Pulmonary artery endothelial cell (primary cell): ENCODE results near the gene UPF2. TPM values are rescaled to one million over a fixed set of nuclear protein-coding genes. Genes with fewer than 3 reads are reported as not detected.
"Not testable (repeated sequence)": the region's sequence is repeated elsewhere in the genome, so short reads cannot be mapped to it uniquely, and the experiment has no call there.

ENCODE experiments used
- DNase-seq: peaks from one replicate; pipeline ENCODE4 v3.0.0-alpha.2; 2011; ENCODE audit warnings: low read depth, low spot score
- total RNA-seq: library from RNA; depleted of rRNA; stranded (reverse); fragments of >200 nt; gene quantifications from 2 replicates; pipeline ENCODE4 v1.2.3, GENCODE V29; 2014

UPF2 gene
- total RNA-seq, 1 donor from 2014 or later, result 15.7 TPM

DNA sequence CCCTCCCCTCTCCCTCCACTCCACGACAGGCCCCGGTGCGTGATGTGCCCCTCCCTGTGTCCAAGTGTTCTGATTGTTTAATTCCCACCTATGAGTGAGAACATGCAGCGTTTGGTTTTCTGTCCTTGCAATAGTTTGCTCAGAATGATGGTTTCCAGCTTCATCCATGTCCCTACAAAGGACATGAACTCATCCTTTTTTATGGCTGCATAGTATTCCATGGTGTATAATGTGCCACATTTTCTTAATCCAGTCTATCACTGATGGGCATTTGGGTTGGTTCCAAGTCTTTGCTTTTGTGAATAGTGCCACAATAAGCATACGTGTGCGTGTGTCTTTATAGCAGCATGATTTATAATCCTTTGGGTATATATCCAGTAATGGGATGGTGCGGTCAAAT lies 70.1 kb downstream of the UPF2 start:
- DNase-seq, result not testable (repeated sequence)

DNA sequence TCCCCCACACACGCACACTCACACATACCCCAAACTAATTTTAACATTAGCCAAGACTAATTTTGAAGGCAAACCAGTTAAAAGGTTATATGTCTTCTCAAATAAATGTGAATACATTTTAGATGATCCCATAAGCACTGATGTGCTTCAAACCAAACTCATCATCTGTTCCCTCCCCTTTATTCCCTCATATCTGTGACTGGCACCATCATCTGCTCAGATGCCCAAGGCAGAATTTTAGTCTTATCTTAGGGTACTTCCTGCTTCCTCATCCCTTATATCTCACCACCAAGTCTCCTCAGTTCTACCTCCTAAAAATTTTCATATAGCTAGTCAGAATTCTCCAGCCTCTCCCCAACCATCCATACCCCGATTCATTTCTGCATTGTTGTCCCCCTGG lies 80.4 kb downstream of the UPF2 start:
- no peak for DNase-seq

DNA sequence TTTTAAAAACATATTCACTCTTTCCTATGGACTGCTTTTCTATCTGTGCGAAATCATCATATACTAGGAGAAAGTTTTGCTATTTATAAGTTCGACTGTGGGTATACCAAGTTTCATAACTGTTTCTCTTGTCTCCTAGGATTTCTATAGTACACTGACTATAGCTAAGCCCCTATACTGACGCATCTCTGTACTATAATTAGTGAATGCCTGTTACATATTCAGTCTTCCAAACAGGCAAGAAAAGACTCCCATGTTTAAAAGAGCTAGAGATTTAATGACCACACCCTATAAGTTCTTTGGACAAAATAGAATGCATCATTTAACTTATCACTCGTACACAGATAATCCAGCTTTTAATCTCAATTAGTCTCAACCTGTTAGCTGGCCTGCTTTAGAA lies 80.8 kb downstream of the UPF2 start:
- no peak for DNase-seq

DNA sequence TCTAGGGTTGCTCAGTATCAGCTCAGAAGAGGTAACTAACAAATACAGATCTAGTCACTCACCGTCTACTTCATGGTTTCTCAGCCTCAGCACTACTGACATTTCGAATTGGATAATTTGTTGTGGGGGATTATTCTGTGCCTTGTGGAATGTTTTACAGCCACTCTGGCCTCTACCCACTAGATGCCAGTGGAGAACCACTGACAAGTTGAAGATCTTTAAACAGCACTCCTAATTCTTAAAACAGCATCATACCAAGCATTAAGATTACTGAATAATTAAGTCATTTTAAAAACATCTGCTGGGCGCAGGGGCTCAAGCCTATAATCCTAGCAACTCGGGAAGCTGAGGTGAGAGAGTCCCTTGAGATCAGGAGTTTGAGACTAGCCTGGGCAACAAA lies 82.6 kb downstream of the UPF2 start:
- DNase-seq, result no peak

DNA sequence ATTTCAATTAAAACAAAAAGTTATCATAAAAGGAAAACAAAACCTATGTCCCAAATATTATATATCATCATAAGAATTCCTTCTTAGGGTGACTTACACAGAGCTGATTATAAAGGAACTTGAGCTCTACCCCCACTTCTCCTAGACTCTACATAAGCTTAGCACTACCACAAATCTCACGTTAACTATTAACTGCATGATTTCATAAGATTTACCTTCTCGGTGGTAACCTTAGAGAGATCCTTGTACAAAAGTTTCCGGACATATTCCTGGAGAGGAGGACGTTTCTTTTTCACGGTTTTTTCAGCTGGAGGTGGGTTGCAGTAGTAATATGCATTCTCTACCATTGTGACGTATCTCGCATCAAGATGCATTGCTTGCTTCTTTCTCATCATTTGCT lies 83.7 kb downstream of the UPF2 start:
- no peak for DNase-seq

DNA sequence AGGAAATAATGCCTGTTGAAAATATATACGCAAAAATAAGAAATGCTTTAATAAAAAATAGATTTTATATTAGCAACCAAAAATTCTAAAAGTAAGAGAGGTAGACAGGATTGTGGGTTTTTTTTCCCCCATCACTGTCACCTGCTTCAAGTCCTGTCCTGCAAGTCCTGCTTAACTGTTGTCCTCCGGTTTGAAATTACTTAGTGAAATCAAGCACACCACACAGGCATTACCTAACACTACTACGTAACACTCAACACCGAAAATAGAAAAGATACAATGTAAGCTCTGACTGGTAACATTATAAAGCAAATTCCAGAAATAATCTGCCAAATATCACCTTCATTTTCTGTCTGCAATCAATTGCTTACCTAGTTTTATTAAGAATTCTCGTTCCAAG lies 90.9 kb downstream of the UPF2 start:
- no peak for DNase-seq

DNA sequence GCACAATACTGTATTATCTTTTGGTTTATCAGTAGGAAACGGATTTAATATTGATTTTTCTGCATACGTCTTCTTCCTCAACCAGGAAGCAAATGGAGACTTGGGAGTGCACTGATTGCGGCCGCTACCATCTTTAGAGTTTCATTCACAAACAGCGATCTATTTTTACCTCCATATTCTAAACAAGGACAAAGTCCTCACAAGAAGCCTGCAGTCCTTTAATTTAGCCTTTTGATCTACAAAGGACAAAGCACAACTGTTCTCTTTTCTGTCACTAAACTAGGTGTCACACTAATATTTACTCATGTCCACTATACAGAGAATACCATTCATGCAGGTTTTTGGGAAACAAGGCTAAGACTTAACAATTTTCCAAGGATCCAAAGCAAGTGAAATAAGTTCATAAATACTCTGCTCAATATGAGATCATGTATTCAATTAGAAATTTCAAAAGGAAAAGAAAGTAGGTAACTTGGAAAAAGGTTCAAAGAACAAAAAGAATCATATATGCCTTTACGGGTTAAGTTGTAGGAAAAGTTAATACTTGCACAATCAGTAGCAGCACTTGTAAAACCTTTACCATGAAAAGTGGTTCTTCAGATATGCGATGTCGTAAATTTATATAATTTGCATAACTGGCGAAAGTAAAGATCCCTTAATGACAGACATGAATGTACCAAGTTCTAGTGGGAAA lies 92.1 kb downstream of the UPF2 start:
- DNase-seq, result no peak

DNA sequence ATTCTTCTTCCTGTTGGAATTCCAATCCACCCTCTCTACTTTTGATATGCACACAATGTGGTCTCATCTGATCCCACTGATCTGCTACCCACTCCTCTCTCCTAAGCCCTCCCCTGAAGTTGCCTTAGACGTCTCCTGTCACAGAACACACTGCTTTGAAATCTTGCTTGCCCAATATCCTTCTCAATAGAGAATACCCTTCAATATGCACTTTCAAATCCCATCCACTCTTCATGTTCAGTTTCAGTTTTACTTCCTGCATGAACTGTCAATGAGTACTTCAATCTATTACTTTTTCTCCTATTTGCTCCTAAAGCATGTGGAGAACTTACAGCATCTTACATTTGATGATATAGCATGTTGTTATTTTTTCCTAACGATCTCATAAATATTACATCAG lies 93.5 kb downstream of the UPF2 start:
- DNase-seq, result no peak

DNA sequence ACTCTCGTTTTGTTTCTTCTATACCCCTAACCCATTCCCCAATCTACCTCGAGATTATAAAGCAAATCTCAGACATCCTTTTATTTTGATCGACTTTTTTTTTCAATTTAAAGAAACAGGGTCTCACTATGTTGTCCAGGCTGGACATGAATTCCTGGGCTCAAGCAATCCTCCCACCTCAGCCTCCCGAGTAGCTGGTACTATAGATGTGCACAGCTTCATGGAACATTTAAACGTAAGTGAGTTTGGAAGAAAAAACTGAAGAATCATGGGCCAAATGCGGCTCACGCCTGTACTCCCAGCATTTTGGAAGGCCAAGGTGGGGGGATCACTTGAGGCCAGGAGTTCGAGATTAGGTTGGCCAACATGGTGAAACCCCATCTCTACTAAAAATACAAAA lies 96.0 kb downstream of the UPF2 start:
- DNase-seq, result no peak

DNA sequence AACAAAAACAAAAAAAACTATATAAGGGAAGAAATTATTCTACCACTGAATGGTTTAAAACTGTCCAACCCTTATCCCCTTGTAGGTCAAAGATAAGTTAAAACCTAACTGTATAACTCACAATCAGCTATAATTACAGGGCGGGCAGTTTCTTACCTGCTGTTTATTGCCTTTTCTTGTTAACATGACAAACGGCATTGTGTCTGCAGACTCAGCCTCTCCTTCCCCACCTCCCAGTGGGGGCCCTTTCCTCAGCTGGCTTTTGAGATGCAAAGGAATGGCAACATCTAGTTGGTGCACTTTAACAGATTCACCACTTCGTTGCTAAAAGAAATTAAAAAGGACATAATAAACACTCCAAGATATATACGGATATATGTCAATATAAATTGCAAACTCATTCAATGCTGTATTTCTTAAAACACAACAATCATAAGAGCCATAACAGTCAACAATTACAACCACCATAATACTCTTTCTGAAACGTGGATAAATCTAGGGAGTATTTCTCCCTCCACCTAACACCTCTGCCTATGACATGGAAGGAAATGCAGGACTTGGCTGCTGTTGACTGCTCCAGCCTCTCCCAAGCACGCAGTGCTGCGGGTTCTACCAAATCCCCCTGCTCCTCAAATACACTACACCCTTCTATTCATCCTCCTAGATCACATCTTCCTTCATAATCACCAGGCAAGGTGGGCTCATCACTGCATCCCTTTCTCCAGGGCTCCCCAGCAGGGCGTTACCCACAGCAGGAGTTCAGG lies 106.0 kb downstream of the UPF2 start:
- no peak for DNase-seq

DNA sequence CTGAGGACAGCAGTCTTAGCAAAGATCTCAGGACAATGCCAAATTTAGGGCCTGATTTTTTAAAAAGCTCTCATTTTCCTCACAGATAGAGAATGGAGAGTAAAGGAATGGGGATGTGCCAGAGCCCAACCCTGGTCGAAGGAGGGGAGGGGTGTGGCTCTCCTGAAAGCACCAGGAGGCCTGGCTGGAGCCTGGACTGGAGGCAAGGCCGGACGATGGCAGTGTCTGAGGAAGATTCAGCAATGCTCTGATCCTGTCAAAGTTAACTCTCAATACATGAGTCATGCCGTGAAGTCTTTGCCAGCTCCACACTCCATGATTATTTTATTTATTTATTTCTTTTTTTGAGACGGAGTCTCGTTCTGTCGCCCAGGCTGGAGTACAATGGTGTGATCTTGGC lies 108.3 kb downstream of the UPF2 start:
- DNase-seq, result no peak

DNA sequence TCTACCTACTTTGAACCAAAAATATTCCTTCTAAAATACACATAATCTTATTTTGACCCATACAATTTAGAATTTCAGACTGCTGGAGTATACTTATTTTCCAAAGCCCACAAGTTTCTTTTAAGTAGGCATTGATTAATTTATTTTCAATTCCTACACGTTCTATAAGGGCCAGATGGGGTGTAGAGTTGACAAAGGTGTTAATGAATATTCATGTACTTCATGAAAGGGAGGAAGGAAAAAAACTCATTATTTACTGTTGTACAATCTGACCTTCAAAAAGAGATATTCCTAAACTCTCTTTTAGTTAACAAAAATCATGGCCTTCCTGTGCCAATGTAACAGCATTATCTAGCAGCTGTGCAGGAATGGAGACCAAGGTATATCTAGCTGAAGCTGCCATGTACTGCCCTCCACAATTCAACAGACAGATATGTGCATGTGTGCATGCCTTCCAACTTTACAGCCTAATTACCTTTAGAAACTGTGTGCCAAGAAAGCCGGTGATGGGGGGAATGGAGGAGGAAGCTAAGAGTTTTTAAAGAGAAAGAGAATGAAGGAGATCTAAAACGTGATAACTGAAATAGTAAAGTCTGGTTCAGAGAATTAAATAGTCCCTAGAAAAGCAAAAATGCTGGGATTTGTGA lies 108.9 kb downstream of the UPF2 start:
- DNase-seq, result no peak

DNA sequence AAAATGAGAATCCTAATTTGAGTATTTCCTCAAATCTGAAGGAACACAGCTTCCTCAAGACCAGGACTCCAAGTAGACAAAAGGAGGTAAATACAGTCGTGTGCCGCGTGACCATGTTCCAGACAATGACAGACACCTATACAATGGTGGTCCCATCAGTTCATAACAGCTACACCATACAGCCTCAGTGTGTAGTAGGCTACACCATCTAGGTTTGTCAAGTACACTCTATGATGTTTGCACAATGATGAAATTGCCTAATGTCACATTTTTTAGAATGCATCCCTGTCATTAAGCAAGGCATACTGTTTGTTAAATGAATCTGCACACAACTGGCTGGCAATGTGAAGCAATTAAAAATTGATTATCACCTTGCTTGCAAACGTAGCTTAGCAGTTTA lies 111.6 kb downstream of the UPF2 start:
- no peak for DNase-seq

DNA sequence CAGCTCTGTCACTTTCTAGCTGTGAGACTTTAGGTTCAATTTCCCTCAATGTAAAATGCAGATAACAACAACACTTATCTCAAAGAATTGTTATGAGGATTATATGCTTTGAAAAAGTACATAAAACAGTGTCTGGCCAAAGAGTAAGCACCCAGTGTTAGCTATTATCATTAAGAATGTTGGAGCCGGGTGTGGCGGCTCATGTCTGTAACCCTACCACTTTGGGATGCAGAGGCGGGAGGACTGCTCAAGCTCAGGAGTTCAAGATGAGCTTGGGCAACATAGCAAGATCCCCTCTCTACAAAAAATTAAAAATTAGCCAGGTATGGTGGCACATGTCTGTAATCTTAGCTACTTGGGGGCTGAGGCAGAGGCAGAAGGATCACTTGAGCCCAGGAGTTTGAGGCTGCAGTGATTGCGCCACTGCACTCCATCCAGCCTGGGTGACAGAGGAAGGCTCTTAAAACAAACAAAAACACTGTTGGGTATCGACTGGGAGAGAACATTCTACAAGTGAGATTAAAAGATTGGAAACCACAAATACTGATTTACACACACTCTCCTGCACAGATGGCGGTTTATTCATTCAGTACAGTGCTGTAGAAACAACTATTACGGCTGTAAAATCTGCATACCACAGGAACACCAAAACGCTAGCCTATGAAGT lies 112.2 kb downstream of the UPF2 start:
- no peak for DNase-seq

DNA sequence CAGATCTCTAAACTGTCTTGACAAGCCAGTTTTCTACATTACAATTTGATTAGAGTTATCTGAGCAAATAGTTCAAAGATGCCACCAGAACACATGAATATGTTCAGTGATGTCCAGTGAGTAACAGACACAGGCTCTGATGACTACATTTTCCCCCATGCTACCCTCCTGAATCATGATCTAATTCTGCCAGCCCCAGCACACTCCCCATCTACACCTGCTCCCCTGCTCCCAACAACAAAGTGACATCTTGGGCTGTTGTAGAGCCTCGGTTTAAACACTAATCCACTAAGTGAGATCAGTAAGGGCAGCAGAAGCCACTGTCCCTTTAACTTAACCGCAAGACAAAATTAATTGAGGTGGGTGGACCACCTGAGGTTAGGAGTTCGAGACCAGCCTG lies 114.9 kb downstream of the UPF2 start:
- no peak for DNase-seq

DNA sequence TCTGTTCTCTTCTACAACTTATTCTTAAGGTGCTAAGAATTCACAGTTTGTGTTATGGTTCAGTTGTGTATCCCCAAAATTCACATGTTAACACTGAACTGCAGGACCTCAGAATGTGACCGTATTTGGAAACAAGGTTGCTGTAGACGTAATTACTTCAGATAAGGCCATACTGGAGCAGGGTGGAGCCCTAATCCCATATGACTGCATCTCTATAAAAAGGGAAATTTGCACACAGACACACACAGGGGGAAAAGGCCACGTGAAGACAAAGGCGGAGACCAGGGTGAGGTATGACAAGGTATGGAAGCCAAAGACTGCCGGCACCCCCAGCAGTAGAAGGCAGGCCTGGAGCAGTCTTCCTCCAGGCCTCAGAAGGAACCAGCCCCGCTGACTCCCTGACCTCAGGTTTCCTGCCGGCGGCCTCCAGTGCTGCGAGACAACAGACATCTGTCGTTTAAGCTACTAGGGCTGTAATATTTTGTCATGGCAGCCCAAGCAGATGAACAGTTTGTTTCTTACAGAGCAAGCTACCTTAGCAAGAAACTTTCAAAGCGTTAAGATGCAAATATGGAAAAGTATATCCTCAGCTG lies 120.7 kb downstream of the UPF2 start:
- DNase-seq, result no peak

DNA sequence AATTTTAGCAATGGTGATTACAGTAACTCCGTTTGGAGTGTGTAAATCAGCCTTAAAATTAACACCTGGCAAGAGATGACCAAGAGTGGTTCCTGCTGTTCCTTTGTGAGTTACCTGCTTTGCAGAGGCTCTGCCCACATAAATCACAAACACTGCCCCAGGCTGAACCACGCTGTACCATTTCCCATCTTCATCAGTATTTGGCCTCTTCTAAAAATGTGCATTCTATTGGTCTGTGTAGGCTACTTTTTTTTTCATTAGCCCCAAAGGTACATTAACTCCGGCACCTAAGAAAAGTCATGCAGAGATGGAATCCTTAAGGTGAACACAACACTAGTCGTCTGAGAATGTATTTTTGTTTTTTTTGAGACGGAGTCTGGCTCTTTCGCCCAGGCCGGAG lies 123.3 kb downstream of the UPF2 start:
- no peak for DNase-seq

DNA sequence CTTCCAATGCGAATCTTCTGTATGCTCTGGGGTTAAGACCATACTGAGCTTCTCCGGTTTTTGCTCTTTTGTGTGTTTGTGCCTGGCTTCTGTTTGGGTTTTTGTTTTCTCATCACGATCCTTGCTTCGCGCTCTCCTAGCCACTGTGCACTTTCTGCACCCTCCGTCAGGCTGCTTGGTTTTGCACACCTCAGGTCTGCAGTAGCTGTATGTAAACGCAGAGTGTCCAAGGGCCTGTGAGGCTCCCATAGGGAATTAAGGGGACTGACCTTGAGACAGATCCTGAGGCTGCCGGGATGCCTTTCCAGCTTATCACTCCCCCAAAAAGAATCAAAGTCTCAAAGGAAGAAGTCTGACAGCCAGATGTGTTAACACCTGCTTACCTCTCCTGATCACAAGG lies 124.2 kb downstream of the UPF2 start:
- no peak for DNase-seq

DNA sequence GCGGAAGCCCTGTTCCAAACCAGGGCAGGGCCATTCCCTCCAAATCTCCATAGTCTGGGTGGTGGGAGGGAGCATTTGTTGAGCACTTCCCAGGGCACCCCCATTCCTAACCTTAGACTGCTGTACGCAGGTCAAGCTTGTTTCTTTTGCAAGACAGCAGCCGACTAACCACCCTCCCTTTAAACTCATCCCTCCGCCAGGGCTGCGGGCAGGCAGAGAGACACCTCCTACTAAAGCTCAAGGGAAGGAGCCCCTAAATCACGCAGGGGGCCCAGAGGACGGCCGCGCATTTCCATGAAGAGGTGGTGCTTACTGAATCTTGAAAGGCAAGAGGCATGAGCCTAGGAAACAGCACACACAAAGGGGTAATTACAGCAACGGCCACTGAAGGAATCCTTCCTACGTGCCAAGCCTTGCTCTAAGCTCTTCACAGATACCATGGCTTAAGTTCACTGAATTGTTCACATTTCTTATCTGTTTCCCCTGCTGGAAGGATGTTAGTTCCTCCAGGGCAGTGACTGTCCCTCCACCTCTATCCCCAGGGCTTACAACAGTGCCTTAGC lies 129.4 kb downstream of the UPF2 start:
- DNase-seq, result no peak

DNA sequence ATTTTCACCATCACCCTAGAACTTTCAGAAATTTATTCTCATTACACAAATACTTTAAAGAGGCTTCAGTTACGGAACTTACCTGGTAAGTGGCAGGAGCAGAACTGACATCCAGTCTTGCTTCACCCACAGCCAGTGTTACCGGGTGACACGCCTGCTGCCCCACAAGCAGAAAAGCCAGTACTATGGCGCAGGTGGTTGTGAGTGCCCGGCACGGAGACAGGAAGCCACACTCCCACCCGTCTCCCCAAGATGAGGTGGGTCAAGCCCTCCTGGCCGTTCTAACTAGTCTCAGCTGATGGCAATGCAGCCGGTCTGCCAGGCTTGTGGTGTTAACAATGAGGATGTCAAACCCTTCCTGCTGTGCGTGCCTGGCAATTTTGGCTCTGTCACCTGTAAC lies 132.5 kb downstream of the UPF2 start:
- DNase-seq, result no peak

DNA sequence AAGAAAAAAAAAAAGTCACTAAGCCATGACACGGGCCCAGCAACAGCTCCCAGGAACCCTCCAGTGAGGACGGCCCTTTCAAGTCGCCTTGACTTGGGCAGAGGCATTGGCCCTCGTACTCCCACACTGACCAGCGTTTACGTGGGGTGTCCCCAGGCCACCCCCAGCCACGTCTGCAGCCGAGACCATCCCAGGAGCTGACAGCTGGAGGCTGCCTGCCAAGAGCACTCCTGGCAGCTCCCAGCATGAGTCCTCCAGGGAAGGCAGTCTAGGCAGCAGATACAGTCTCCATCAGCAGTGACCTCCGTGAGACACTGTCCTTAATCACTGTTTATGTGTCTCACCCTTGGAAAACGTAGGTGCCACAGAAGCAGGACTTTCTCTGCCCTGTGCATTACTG lies 133.0 kb downstream of the UPF2 start:
- no peak for DNase-seq

DNA sequence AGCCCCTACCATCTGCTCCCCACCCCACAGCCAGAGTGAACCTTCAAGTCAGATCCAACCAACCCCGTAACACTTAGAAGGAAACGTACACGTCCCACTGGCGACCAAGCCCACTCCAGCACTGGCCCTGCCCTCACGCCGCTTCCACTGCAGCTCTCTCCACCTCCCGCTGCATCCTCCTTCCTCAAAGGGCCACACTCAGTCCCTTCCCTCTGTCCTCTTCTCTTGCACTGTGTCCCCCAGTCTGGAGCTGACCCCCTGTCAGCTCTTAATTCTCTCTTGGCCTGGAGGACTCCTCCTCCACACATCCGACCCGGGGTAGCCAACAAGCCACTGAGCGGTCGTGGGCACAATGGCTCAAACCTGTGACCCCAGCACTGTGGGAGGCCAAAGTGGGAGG lies 133.6 kb downstream of the UPF2 start:
- no peak for DNase-seq
